Measurements from ENCODE around the gene NR2C2.

The NR2C2 gene

DNA sequence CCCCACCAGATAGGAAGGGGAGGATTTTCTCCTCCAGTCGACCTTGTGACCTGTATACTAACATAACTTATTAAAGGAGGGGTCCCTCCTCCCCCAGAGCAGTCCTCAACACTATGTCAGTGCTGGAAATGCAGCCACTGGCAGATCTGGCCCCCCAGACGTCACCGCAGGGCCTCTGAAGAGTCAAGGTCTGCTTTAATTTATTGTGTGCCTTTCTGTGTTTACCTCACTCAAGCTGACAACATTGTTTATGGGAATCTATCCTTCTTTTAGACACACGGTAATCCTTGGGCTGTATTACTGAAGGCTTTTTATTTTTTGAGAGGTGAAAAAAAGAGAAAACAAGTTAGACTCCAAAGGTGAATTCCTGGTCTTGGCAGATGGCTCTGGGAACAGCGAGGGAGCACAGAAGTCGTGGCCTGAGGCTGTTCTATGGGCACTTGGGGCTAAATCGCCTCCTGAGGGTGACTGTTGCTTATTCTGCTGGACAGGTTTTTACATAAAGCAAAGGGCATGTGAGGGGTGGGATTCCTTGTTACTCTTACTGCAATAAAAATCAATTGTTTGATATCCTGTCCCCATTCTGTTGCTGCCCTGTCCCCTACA is 13.5 kb upstream of the NR2C2 start:
- no peak for FAIRE-seq
- TF ChIP-seq CTCF (IDR thresholded peaks at IDR 0.05; ENCODE audit: insufficient read depth, missing control alignments) = no peak

DNA sequence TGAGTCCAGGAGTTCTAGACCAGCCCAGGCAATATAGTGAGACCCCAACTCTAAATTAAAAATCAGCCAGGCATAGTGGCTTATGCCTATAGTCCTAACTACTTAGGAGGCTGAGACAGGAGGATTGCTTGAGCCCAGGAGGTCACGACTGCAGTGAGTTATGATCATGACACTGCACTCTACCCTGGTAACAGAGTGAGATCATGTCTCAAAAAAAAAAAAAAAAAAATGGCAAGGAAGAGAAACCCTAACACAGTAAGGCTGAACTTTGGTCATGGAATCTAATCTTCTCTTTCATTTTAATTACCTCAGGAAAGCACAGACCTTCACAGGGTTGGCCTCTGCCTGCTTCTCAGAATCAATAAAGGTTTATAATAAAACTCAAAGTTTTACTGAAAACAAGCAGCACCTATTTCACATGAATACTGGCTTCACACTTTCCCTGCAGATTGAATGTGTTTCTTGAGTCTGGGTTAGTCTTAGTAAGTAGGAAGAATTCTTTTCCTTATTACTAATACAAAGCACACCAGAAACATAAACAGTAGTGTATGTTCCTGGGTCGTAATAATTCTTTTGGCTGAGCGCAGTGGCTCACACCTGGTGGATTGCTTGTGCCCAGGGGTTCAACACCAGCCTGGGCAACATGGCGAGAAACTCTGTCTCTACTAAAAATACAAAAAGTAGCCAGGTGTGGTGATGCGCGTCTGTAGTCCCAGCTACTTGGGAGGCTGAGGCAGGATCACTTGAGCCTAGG is 11.6 kb upstream of the NR2C2 start:
- DNase-seq (ENCODE audit: insufficient read length, low spot score) = no peak
- no peak for TF ChIP-seq CTCF (IDR thresholded peaks at IDR 0.05; ENCODE audit: insufficient read depth, missing control alignments)
- no peak for FAIRE-seq

More for the DNA sequence above, 13.5 kb upstream of the NR2C2 start:
- DNase-seq (ENCODE audit: insufficient read length, low spot score) = no peak

GRCh38 chr3:14938954-14939353 is 8.4 kb upstream of the NR2C2 start:
- no peak for DNase-seq (ENCODE audit: insufficient read length, low spot score)
- no peak for FAIRE-seq

DNA sequence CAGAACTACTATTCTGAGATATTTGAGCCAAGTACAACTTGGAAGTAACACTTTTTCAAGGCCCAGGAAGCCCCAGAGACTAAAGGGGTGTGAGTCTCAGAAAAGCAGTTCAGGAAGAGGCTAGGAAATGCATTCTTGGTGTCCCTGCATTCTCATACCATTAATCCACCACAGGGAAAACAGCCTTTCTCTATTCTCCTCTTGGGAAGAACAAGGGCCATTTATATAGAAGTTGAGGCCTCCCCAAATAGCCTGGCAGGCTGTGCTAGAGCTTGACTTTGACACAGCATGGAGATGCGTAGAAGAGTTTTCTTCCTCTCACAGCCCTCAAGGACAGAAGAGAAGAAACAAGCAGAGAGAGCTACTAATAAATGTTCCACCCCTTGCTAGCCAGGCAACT is 5.5 kb upstream of the NR2C2 start:
- no peak for FAIRE-seq
- no peak for TF ChIP-seq CTCF (IDR thresholded peaks at IDR 0.05; ENCODE audit: insufficient read depth, missing control alignments)
- DNase-seq (ENCODE audit: insufficient read length, low spot score) = no peak

More at GRCh38 chr3:14938954-14939353, 8.4 kb upstream of the NR2C2 start:
- no peak for TF ChIP-seq CTCF (IDR thresholded peaks at IDR 0.05; ENCODE audit: insufficient read depth, missing control alignments)

DNA sequence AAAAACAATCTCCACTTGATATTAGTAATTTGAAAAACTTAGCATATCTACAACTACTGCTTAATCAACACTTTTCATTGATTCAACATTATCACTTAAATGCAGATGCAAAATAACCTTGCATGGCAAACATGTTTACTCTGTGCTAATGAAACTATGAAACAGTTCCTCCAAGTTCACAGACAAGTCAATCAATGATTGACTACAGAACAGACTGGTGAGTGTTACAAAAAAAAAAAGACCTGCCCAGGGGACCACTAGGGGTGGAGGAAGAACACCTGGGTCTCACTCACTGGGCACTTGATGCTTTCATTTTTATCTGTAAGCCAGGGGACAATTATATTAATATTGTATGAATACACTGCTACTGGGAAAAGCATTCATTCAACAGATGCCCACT is 4.3 kb upstream of the NR2C2 start:
- no peak for TF ChIP-seq CTCF (IDR thresholded peaks at IDR 0.05; ENCODE audit: insufficient read depth, missing control alignments)

GRCh38 chr3:14946236-14946635 is 1.1 kb upstream of the NR2C2 start:
- no peak for TF ChIP-seq CTCF (IDR thresholded peaks at IDR 0.05; ENCODE audit: insufficient read depth, missing control alignments)
- no peak for DNase-seq (ENCODE audit: insufficient read length, low spot score)
- FAIRE-seq = no peak

More for the DNA sequence above, 4.3 kb upstream of the NR2C2 start:
- DNase-seq (ENCODE audit: insufficient read length, low spot score) (no peak), FAIRE-seq (no peak)

DNA sequence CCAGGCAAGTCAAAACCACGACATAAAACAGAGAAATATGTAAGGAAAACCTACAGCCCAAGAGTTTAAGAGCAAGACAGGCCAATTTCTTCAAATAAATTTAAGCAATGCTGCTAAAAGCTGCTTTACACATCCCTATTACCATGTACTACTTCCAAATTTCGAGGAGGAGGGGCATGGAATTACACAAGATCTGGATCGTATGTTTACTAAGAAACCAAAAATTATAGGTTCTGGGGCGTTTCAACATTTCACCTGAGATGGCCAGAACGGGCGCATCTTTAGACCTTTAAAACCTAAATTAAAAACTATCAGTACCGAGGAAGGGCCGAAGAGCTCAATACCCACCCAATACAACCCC is 664 bp upstream of the NR2C2 start:
- TF ChIP-seq CTCF (IDR thresholded peaks at IDR 0.05; ENCODE audit: insufficient read depth, missing control alignments) = no peak
- no peak for DNase-seq (ENCODE audit: insufficient read length, low spot score)
- no peak for FAIRE-seq

All from D721Med (cell line).